Caco-2 (cell line): ENCODE results near the gene BLVRA. TPM values are rescaled to one million over a fixed set of nuclear protein-coding genes. Genes with fewer than 3 reads are reported as not detected.

Experiments used
- BruUV-seq: library from RNA; stranded (reverse); fragments of 400-500 nt; replicated peaks from 2 replicates; lab custom pipeline; 2021; lab: Mats Ljungman, UMichigan
- CTCF ChIA-PET: fragments of 300-600 bp; sonication (Branson Sonifier 250); formaldehyde crosslinking; loops from one replicate; lab custom pipeline; 2022; ENCODE audit warnings: antibody characterized with exemption; lab: Charles Lee
- POLR2A ChIA-PET: fragments of 300-600 bp; sonication (Branson Sonifier 250); formaldehyde crosslinking; loops from one replicate; lab custom pipeline; 2022; ENCODE audit warnings: antibody characterized with exemption; lab: Charles Lee
- DNase-seq, 2 experiments: peaks; one replicate each; pipeline versions ENCODE4 v3.0.0 to v3.0.0-alpha.2; 2020 to 2022
- H3K27me3 ChIP-seq: replicated peaks from 2 replicates; pipeline ENCODE4 v1.6.0; 2011; ENCODE audit warnings: low read length; ENCODE audit not compliant: control insufficient read depth, insufficient read depth
- H3K36me3 ChIP-seq: 2 replicates; pipeline ENCODE4 v1.5.1; 2011; ENCODE audit warnings: low read length; ENCODE audit not compliant: control insufficient read depth, insufficient read depth
- H3K4me1 ChIP-seq: fragments of 250-450 bp; sonication (Bioruptor Pico); 2 replicates; pipeline ENCODE4 v1.5.1; 2020; ENCODE audit warnings: mild to moderate bottlenecking
- H3K4me3 ChIP-seq: 2 replicates; pipeline ENCODE4 v1.5.1; 2011; ENCODE audit warnings: low read depth, mild to moderate bottlenecking, control low read depth, low read length
- H3K9me3 ChIP-seq: fragments of 250-450 bp; sonication (Bioruptor Pico); 2 replicates; pipeline ENCODE4 v1.5.1; 2020; ENCODE audit warnings: mild to moderate bottlenecking, moderate library complexity
- H3K27ac Mint-ChIP-seq: one replicate; pipeline ENCODE4 v1.8.0; 2022; ENCODE audit warnings: mixed read lengths; ENCODE audit not compliant: unreplicated experiment
- H3K27me3 Mint-ChIP-seq: one replicate; pipeline ENCODE4 v1.8.0; 2022; ENCODE audit warnings: mixed read lengths; ENCODE audit not compliant: insufficient read depth, unreplicated experiment
- H3K36me3 Mint-ChIP-seq: one replicate; pipeline ENCODE4 v1.8.0; 2022; ENCODE audit warnings: mild to moderate bottlenecking, mixed read lengths; ENCODE audit not compliant: insufficient read depth, unreplicated experiment
- H3K4me1 Mint-ChIP-seq: one replicate; pipeline ENCODE4 v1.8.0; 2022; ENCODE audit warnings: low read depth, mixed read lengths; ENCODE audit not compliant: unreplicated experiment
- H3K4me3 Mint-ChIP-seq: one replicate; pipeline ENCODE4 v1.8.0; 2022; ENCODE audit warnings: mild to moderate bottlenecking, moderate library complexity, mixed read lengths; ENCODE audit not compliant: unreplicated experiment
- H3K9me3 Mint-ChIP-seq: one replicate; pipeline ENCODE4 v1.8.0; 2022; ENCODE audit warnings: mixed read lengths; ENCODE audit not compliant: unreplicated experiment
- intact Hi-C: fragments of 100-400 bp; cut with micrococcal nuclease; formaldehyde crosslinking; loops from one replicate; pipeline ENCODE4 v1.10.0; 2022; ENCODE audit not compliant: unreplicated experiment
- total RNA-seq: library from RNA; stranded (reverse); gene quantifications from 2 replicates; pipeline ENCODE4 v1.2.3, GENCODE V29; 2022
- TF ChIP-seq, protein P1 (sequence below), 2 experiments: fragments of 200-600 bp in 1 of 2; IDR thresholded peaks; 1 replicate in 1 of 2; 2 replicates in 1 of 2; pipeline versions ENCODE4 v1.5.1 to v1.8.0; 2011 to 2022; ENCODE audit warnings: antibody characterized with exemption in 1 of 2, control low read depth in 1 of 2, inconsistent platforms in 1 of 2, low read depth in 1 of 2, low read length in 1 of 2, mild to moderate bottlenecking in 1 of 2, moderate library complexity in 1 of 2; ENCODE audit not compliant: insufficient read depth in 1 of 2, severe bottlenecking in 1 of 2, unreplicated experiment in 1 of 2

Gene BLVRA
- total RNA-seq, 1 experiment from 2014 or later = 27.9 TPM

DNA sequence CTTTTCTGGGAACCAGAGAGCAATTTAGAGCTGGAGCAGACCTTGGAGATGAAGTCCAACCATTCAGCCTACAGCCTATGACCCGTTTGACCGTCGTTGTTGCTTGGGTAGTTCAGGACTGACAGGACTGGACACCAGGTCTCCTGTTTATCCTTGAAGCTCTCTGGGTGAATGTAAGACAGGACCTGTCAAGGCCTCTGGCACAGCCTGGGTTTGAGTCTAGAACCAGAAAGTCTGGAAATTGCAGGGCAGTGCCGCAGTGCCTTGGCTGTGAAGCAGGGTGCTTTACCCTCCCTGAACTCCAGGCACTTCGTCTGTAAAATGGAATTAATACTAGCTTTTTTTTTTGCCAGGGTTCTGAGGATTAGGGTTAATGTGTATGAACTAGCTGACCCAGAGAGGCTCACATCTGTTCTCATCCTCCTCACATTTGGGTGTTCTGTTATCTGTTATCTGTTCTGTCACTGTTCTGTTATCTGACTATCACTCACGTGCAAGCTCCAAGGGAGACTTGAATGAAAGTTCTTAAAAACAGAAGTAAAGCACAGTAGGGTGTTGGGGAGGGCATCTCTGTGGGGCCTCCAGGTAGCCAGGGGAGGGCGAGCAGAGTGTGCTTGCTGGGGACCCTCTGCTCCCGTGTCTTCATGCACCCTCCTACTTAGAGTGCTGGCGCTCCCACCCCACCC lies 9.9 kb downstream of the BLVRA start:
- H3K4me1 Mint-ChIP-seq = peaks cover 18% of the 10 kb centered on the region
- TF ChIP-seq, protein P1, sequence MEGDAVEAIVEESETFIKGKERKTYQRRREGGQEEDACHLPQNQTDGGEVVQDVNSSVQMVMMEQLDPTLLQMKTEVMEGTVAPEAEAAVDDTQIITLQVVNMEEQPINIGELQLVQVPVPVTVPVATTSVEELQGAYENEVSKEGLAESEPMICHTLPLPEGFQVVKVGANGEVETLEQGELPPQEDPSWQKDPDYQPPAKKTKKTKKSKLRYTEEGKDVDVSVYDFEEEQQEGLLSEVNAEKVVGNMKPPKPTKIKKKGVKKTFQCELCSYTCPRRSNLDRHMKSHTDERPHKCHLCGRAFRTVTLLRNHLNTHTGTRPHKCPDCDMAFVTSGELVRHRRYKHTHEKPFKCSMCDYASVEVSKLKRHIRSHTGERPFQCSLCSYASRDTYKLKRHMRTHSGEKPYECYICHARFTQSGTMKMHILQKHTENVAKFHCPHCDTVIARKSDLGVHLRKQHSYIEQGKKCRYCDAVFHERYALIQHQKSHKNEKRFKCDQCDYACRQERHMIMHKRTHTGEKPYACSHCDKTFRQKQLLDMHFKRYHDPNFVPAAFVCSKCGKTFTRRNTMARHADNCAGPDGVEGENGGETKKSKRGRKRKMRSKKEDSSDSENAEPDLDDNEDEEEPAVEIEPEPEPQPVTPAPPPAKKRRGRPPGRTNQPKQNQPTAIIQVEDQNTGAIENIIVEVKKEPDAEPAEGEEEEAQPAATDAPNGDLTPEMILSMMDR (IDR thresholded peaks at IDR 0.05; ENCODE audit: insufficient read depth in 1 of 2, low read depth in 1 of 2, low read length in 1 of 2, severe bottlenecking in 1 of 2, unreplicated experiment in 1 of 2) = no peak
- BruUV-seq = no TSS peak

DNA sequence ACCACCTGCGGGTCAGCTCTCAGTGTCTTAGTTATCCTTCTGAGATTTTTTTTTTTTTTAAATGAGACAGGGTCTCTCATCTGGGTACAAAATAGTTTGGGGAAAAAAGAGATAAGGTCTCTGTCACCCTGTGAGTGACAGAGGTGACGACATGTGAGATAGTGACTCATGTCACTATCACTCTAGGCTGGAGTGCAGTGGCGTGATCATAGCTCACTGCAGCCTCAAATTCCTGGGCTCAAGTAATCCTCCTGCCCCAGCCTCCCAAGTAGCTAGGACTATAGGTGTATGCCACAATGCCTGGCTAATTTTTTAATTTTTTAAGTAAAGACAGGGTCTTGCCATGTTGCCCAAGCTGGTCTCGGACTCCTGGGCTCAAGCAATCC lies 10.4 kb downstream of the BLVRA start:
- Mint-ChIP-seq H3K27me3 (no peaks in the 10 kb centered on the region), H3K27ac (no peak overlapping the region), H3K4me3 (no peak overlapping the region), H3K36me3 (peaks cover 6% of the 10 kb centered on the region), H3K4me1 (peaks cover 17% of the 10 kb centered on the region), H3K9me3 (no peaks in the 10 kb centered on the region)
- TF ChIP-seq, protein P1 (IDR thresholded peaks at IDR 0.05; ENCODE audit: insufficient read depth in 1 of 2, low read depth in 1 of 2, low read length in 1 of 2, severe bottlenecking in 1 of 2, unreplicated experiment in 1 of 2) = no peak
- Histone ChIP-seq H3K27me3 (no peaks in the 10 kb centered on the region), H3K36me3 (no peaks in the 10 kb centered on the region), H3K9me3 (no peaks in the 10 kb centered on the region), H3K4me1 (peaks cover 19% of the 10 kb centered on the region), H3K4me3 (no peak overlapping the region)
- BruUV-seq = no TSS peak
- intact Hi-C loops = loop anchor here (5.0 kb wide), 1 partner anchor 48 kb away; no protein-coding TSS in a partner anchor
- CTCF ChIA-PET = no interaction called here
- POLR2A ChIA-PET = no interaction called here
- DNase-seq = no peak

More for the DNA sequence above, 9.9 kb downstream of the BLVRA start:
- Mint-ChIP-seq H3K27ac (no peak overlapping the region), H3K4me3 (no peak overlapping the region), H3K9me3 (no peaks in the 10 kb centered on the region), H3K36me3 (peaks cover 6% of the 10 kb centered on the region), H3K27me3 (no peaks in the 10 kb centered on the region)
- CTCF ChIA-PET = no interaction called here
- Histone ChIP-seq H3K27me3 (no peaks in the 10 kb centered on the region), H3K36me3 (no peaks in the 10 kb centered on the region), H3K4me3 (no peak overlapping the region), H3K9me3 (no peaks in the 10 kb centered on the region), H3K4me1 (peaks cover 24% of the 10 kb centered on the region)
- intact Hi-C loops = loop anchor here (5.0 kb wide), 1 partner anchor 49 kb away; no protein-coding TSS in a partner anchor
- DNase-seq = no peak
- POLR2A ChIA-PET = no interaction called here

DNA sequence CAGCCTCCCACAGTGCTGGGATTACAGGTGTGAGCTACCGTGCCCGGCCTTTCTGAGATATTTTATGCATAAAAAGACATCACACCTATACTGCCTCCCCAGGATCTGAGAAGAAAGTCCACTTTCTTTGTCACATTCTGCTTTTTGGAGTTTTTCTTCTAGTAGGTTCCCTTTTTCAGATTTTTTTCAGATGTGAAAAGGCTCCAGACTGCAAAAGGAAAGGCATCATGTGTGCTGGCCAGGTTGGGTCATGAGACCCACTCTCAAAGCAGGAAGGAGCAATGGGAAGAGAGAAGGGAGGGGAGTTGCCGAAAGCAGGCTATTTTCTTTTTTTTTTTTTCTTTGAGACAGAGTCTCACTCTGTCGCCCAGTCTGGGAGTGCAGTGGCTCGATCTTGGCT lies 10.8 kb downstream of the BLVRA start:
- Histone ChIP-seq H3K4me3 (no peak overlapping the region), H3K4me1 (peaks cover 15% of the 10 kb centered on the region), H3K27me3 (no peaks in the 10 kb centered on the region), H3K36me3 (no peaks in the 10 kb centered on the region), H3K9me3 (no peaks in the 10 kb centered on the region)
- no peaks in the 10 kb centered on the region for H3K27me3 Mint-ChIP-seq
- TF ChIP-seq, protein P1 (IDR thresholded peaks at IDR 0.05; ENCODE audit: insufficient read depth in 1 of 2, low read depth in 1 of 2, low read length in 1 of 2, severe bottlenecking in 1 of 2, unreplicated experiment in 1 of 2) = no peak
- POLR2A ChIA-PET = no interaction called here
- H3K36me3 Mint-ChIP-seq = peaks cover 6% of the 10 kb centered on the region
- no TSS peak for BruUV-seq
- CTCF ChIA-PET = interaction anchor here (0.6 kb wide), 1 partner anchor 485 kb away, joined by 3 read pairs; no protein-coding TSS in a partner anchor
- no peak for DNase-seq
- no peak overlapping the region for H3K4me3 Mint-ChIP-seq
- no peaks in the 10 kb centered on the region for H3K9me3 Mint-ChIP-seq
- intact Hi-C loops = loop anchor here (5.0 kb wide), 1 partner anchor 48 kb away; no protein-coding TSS in a partner anchor
- H3K4me1 Mint-ChIP-seq = peaks cover 15% of the 10 kb centered on the region
- no peak overlapping the region for H3K27ac Mint-ChIP-seq
